Measurements from ENCODE around the gene BAIAP2L2.
"Not testable (repeated sequence)": the region's sequence is repeated elsewhere in the genome, so short reads cannot be mapped to it uniquely, and the experiment has no call there.

BAIAP2L2 gene, protein sequence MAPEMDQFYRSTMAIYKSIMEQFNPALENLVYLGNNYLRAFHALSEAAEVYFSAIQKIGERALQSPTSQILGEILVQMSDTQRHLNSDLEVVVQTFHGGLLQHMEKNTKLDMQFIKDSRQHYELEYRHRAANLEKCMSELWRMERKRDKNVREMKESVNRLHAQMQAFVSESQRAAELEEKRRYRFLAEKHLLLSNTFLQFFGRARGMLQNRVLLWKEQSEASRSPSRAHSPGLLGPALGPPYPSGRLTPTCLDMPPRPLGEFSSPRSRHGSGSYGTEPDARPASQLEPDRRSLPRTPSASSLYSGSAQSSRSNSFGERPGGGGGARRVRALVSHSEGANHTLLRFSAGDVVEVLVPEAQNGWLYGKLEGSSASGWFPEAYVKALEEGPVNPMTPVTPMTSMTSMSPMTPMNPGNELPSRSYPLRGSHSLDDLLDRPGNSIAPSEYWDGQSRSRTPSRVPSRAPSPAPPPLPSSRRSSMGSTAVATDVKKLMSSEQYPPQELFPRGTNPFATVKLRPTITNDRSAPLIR

DNA sequence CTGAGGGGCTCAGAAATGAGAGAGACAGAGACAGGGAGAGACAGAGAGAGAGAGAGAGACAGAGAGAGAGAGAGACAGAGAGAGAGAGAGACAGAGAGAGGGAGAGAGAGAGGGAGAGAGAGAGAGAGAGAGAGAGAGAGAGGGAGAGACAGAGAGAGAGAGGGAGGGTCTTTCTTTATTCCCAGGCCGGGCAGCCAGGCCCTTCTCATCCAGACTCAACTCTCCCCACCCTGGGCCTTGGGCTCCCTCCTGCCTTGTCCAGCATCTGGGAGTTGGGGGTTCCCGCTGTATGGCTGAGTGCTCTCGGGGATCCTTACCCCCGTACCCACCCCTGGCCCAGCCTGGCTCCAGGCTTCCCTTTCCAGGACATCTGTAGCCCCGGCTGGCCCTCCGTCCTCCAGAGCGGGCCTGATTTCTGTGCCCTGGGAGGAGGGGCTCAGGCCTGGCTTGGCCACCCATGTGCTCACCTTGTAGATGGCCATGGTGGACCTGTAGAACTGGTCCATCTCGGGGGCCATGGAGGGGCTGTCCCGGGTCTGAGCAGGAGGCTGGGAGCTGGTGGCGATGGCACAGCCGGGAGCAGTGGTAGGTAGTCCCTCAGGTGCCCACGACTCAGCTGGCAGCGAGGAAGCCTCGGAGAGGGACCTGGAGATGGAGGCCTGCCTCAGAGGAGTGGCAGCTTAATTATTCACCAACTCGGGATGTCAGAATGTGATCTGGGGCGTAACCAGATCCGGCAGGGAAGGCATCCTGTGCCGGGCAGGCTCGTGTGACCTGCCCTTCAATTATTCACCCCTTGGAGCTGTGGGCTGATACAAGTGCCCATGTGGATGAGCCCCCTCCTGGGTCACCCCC lies at the start of gene BAIAP2L2:
Gene BAIAP2L2 (minus strand): TSS at position 677 of the 855 bp plus-strand sequence. CDS start 159 bp downstream, at position 518.
- no peak for DNase-seq

DNA sequence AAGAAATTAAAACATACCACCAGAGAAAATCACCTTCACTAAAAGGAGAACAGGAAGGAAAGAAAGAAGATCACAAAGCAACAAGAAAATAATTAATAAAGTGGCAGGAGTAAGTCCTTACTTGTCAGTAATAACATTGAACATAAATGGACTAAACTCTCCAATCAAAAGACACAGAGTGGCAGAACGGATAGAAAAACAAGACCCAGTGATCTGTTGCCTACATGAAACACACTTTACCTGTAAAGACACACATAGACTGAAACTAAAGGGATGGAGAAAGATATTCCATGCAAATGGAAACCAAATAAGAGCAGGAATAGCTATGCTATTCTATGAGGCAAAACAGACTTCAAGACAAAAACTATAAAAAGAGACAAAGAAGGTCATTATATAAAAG lies 45.2 kb upstream of the BAIAP2L2 start:
- no peak for DNase-seq

DNA sequence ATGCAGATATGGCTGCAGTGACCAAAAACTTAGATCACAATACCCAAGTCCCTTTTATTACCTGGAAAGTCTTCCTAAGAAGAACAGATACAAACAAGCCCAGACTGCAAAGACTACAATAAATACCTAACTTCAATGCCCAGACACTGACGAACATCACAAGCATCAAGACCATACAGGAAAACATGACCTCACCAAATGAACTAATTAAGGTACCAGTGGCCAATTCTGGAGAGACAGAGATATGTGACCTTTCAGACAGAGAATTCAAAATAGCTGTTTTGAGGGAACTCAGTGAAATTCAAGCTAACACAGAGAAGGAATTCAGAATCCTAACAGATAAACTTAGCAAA lies 44.1 kb upstream of the BAIAP2L2 start:
- not testable (repeated sequence) for DNase-seq

DNA sequence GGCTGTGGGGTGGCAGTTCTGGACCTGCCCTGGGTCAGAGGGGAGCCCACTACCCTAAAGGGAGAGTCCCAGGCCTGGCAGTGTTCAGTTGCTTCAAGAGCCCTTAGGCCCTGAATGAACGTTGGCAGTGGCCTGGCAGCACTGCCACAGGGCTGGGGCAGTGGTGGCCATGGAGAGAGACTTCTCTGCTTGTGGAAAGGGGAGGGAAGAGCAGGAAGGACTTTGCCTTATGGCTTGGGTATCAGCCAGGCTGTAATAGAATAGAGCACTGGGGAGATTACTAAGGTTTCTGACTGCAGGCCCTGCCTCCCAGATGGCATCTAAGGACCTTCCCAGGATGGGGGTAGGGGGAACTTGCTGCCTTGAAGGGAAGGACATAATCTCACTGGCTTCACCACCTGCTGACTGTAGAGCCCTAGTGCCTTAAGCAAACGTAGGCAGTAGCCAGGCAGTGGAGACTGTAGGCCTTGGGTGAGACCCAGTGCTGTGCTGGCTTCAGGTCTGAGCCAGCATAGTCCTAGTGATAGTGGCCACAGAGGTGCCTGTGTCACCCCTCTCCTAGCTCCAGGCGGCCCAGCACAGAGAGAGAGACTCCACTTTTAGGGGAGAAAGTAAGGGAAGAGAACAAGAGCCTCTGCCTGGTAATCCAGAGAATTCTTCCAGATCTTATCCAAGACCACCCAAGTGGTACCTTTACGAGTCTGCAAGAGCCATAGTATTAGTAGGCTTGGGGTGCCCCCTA lies 43.5 kb upstream of the BAIAP2L2 start:
- no peak for DNase-seq

DNA sequence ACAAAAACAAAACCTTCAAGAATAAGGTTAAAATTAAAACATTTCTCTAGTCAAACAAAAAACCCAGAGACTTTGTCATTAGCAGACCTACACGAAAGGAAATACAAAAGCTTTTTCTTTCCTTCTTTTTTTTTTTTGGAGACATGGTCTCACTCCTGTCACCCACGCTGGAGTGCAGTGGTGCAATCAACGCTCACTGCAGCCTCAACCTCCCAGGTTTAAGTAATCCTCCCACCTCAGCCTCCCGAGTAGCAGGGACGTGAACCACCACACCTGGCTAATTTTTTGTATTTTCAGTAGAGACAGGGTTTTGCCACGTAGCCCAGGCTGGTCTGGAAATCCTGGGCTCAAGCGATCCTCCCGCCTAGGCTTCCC lies 40.6 kb upstream of the BAIAP2L2 start:
- DNase-seq, result no peak

DNA sequence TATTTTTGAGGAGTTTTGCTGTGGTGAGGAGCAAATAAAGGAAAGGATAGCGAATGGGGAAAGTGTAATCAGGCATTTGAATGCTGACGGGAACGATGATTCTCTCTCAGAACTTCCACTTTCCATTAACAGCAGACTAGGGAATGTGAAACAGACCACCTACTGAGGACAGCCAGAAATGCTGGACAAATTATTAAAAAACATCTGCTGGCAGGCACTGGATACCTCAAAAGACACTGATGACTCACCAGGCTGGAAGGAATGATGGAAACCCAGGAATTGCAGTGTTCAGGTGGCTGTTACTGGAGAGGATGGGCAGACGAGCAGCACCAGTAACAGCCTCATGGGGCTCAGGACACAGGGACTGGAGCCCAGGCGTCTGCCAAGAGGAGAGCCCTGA lies 37.8 kb upstream of the BAIAP2L2 start:
- no peak for DNase-seq

DNA sequence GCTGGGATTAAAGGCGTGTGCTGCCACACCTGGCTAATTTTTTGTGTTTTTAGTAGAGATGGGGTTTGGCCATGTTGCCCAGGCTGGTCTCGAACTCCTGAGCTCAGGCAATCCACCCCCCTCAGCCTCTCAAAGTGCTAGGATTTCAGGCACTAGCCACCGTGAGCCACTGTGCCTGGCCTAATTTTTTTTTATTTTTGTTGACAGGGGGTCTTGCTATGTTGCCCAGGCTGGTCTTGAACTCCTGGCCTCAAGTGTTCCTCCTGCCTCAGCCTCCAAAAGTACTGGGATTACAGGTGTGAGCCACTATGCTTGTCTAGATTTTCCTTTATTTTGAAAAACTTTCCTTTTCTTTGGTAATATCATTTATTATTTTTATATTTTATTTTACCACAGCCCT lies 35.7 kb upstream of the BAIAP2L2 start:
- DNase-seq, result not testable (repeated sequence)

DNA sequence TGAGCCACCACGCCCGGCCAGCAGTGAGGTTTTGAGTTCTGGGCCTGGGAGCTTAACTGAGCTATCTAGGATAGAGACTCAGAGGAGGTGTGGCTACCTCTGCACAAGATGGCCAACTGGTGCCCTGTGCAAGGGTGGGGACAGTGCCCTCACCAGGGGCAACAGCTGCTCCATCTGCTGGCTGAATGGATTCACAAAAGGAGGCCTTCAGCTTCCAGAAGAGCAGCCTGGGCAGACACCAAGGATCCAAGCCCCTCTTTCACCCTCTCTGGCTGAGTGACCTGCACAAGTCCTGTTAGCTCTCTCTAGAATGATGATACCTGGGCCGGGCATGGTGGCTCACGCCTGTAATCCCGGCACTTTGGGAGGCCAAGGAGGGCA lies 33.5 kb upstream of the BAIAP2L2 start:
- no peak for DNase-seq

DNA sequence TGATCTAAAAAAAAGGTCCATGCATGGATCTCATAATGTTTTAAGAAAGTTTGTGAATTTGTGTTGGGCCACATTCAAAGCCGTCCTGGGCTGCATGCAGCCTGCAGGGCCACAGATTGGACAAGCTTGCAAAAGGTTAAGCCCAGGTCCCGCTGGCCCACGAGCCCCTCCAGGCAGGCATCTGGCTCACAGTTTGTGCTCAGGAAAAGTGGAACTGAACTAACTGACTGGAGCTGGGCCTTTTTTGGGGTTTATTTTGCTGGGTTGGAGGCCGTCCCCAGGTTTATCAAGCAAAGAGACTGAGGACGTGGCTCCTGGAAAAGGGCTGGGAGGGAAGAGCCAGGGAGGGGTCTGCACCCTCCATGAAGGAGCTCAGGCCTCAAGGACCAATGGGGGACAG lies 32.1 kb upstream of the BAIAP2L2 start:
- no peak for DNase-seq

DNA sequence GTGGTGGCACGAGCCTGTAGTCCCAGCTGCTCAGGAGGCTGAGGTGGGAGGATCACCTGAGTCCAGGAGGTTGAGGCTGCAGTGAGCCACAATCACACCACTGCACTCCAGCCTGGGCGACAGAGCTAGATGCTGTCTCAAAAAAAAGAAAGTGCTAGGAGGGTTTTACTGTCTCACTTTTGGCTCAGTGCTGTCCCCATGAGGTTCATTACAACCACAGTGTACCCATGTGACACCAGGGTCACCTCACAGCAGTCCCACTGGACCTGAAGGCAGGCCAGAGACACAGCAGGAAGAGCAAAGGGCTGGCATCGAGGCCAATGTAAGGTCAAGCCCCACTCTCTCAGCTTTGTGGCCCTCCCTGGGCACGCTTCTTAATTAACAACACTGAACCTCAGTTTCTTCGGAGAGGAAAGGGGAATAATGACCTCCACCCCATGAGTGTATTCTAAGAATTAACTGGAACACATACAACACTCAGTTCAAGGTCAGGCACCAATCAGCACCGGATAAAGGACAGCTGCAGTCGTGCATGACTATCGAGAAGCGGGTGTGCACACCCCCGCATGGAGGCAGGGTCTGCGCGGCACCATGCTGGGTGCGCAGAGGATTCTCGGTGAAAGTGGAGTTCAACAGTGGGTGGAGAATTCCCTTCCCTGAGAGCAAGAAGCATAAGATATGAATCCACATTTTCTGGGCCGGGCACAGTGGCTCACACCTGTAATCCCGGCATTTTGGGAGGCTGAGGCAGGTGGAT lies 30.9 kb upstream of the BAIAP2L2 start:
- DNase-seq, result no peak

DNA sequence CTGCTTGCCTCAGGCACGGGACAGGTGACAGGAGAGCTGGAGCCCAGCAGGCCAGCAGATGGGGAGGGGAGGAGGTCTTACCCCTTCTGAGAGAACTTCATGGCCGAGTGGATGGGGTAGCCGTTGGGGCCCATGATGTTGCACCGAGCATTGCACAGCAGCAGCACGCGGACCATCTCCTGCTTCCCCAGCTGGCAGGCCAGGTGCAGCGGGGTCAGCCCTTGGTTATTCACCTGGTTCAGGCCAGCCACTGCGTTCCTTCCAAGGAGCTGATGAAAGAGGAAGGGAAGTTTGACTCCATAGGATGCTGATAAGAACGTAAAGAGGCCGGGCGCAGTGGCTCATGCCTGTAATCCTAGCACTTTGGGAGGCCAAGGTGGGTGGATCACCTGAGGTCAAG lies 29.4 kb upstream of the BAIAP2L2 start:
- DNase-seq, result no peak

DNA sequence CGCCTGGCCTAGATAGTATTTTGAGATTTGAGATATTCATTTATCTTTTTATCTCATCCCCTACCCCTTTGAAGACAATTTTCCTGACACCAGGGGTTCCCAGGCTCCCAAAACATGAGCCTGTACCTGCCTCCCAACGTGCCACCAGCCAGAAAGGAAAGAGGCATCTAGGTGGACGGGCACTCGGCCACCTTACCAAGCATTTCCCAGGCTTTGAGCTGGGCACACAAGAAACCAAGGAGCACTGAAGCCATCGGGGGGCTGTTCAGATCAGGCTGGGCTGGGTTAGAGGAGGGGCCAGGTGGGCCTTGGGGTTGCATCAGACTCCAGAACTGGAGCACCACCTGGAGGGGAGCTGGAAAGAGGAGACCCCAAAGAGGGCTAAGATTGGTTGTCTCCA lies 28.5 kb upstream of the BAIAP2L2 start:
- DNase-seq, result no peak

DNA sequence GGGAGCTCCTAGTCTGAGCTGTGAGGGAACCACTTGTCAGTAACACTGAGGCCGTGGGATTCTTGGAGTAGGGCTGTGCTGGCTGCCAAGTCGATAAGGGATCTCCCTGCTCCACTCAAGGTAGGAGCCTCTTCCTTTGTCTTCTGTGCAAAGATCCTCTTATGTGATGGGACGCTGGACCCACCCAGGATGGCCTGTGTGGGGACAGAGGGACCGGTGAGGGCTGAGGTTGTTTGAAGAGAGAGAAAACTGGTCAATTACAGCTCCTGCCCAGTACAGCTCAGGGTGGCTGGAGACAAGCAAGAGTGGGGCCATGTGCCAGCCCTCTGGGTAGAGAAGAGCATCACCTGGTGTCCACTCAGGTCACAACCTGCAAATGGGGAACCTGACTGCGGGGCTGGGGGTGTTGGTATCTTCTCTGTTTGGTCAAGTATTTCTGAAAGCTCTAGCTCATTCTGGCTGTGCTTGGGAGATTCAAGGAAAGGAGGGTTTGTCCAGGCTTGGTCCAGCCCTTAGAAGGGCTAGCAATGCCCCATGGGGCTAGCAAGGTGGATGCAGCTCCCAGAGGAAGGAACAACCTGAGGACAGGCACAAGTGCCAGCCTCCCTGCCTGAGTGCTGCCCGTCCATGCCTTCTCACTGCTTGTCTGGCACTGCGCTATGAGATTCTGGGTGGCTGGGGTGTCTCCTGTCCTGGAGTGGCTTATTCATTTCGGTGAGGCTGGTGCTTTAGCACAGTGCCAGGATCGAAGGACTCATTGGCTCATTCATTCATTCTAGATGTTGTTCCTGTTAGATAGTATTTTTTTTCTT lies 27.6 kb upstream of the BAIAP2L2 start:
- no peak for DNase-seq

DNA sequence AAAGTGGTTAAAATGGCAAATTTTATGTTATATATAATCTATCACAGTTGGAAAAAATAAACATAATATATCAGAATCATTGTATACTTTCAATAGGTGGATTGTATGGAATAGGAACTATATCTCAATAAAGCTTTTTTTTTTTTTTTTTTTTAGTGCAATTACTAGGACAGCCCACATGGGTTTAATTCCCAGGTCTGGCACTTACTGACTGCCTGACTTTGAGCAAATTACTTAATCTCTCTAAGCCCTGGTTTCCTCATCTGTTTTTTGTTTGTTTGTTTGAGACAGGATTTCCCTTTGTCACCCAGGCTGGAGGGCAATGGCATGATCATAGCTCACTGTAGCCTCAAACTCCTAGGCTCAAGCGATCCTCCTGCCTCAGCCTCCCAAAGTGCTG lies 26.1 kb upstream of the BAIAP2L2 start:
- DNase-seq, result no peak

DNA sequence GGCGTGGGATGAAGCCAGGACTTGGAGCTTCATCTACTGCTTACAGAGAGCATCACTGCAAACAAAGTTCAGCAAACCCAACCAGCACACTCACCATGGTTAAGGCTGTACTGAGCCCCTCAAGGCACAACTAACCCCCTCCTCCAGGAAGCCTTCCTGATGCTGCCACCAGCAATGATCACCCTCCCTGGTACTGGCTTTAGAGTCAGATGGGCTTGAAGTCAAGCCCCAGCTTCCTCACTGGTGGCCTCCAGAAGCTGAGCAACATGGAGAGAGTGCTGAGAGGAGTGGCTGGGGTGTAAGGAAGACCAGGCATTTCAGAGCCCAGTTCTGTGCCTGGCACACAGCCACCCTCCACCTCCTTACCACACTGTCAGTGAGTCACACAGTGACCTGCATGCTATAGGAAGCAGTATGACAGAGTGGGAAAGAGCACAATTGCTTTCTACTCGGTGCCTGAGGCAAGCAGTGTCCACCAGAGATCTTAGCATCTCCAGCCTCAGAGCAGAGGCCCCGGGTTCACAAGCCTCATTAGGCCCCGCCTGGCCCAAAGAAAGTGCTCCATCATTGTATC lies 24.7 kb upstream of the BAIAP2L2 start:
- no peak for DNase-seq

DNA sequence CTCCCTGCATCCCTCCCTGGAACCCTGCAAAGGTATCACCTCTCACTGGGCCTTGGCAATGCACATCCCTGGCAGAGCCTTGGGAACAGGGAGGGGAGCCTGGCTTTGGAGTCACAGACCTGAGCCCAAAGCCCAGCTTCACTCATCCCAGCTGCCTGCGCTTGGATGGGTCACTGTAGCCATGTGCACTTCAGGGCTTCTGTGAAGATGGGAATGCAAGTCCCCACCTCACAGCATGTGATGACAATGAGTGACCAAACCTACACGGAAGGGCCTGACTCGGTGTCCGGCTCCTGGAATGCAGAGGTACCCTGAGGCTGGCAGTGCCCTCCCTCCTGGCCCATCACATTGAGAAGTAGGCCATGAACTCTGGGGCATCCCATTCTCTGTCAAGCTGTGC lies 22.8 kb upstream of the BAIAP2L2 start:
- no peak for DNase-seq

DNA sequence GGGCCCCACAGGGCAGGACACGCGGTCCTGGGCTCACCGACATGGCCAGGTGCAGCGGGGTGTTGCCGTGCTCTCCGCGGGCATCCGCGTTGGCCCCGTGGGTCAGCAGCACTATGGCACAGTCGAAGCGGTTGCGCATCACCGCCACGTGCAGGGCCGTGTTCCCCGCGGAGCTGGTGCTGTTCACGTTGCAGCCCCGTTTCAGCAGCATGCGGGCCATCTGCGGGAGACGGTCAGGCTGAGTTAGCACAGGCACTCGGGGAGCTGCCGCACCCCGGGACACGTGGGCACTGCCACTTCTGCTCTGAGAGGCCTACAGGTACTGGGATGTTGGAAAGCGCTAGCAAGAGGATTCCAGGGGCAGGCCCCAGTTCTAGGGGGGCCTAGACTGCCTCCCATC lies 22.3 kb upstream of the BAIAP2L2 start:
- DNase-seq, result no peak

DNA sequence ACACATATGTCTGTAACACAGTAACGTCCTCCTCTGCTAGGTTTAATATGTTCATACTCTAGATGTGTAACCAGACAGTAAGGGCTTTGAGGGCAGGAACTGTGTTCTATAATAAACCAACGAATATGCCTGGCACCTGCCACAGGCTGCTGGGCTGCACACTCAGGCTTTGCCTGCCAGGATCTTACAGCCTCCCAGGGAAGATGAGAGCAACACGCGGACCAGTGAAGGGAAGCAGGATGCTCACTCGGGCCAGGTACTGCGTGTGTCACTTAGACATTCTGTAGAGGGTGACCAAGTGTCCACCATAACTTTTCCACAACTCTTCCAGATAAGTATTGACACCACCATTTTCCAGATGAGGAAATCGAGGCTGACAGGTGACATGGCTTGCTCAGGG lies 21.7 kb upstream of the BAIAP2L2 start:
- no peak for DNase-seq

DNA sequence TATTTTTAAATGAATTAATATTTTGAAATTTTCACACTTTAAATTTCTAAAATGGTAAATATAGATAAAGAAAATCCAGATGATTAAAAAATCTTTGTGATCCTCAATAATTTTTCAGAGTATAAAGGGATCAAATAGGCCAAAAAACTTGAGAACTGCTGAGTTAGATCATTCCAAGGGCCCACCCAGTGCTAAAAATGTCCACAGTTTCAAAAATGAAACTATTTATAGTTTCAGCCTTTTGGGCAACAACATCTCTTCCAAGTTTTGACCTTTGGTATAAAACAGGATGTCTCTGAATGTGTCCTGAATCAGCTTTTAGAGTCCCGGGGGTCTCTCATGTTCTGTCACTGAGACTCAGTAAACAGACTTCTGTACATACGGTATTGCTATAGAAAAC lies 20.9 kb upstream of the BAIAP2L2 start:
- no peak for DNase-seq

DNA sequence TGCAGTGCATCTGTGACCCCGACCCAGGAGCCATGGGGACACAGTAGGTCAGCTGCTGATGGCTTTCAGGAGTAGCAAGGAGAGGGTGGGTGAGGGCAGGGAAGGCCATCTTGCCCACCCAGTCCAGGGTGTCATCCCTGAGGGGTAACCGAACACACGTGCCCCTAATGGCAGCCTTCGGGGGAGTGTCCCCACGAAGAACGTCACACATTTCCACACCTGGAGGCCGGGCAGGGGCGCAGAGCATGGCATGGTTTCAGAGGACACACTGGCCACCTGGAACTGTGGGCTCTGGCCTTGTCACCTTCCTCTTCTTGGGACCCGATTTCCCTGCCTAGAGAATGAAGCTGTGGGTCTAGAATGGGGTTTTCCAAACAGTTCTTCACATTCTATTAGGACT lies 19.4 kb upstream of the BAIAP2L2 start:
- DNase-seq, result no peak

DNA sequence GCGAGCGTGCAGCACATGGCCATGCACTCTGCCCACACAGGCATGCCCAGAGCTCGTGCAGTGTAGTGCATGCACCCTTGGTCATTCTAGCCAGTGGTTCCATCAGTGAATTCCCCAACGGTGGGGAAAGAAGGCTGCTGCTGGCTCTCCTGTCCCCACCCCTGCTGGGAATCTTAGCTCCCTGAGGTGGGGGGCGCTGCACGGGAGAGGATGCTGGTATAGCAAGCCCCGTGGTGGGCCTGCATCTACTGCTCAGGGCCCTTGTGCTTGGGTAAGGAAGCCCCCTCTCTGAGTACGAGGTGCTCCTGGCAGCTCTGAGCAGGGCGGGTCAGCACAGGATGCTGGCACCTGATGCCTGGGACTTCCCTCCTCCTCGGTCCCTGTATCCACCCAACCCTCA lies 18.5 kb upstream of the BAIAP2L2 start:
- no peak for DNase-seq

All from activated CD4-positive, alpha-beta T cell treated with anti-CD3 and anti-CD28 coated beads for 1 hour (primary cell).